ENCODE measurements around the gene LHX4. TPM values are rescaled to one million over a fixed set of nuclear protein-coding genes. Genes with fewer than 3 reads are reported as not detected.

Gene LHX4
- total RNA-seq, 1 donor from 2014 or later, result not detected

GRCh38 chr1:180228648-180229482 lies 1.2 kb upstream of the LHX4 start:
- DNase-seq, result no peak
- no peaks in the 10 kb centered on the region for H3K36me3 ChIP-seq
- TF ChIP-seq CTCF (IDR thresholded peaks at IDR 0.05; ENCODE audit: borderline replicate concordance), result no peak
- no peak overlapping the region for H3K27ac ChIP-seq (replicated peaks)
- no peaks in the 10 kb centered on the region for H3K9me3 ChIP-seq (replicated peaks)
- peak overlapping the region; percentile 75 for H3K4me3 ChIP-seq
- intact Hi-C loops (cut with micrococcal nuclease), result no loop called here
- H3K27me3 ChIP-seq (ENCODE audit: low read depth), result peaks cover 100% of the 10 kb centered on the region
- peaks cover 45% of the 10 kb centered on the region for H3K4me1 ChIP-seq

DNA sequence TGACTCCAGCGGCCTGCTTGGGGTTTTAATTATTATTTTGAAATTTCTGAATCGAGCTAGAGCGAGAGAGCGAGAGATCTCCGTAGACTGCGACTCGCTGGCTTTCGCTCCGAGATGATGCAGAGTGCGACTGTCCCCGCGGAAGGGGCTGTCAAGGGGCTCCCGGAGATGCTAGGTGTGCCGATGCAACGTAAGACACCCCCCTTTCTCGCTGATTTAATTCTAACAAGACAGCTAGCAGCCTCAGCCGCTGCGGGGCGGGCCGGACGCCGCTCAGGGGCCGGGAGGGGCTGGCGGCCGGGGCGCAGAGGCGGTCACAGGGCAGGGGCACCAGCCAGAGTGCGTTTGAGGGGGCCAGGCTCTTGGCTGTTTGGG lies 339 bp downstream of the LHX4 start:
- H3K4me3 ChIP-seq, result peak overlapping the region; percentile 75
- TF ChIP-seq CTCF (IDR thresholded peaks at IDR 0.05; ENCODE audit: borderline replicate concordance), result no peak
- no peak for DNase-seq
- H3K36me3 ChIP-seq, result no peaks in the 10 kb centered on the region
- H3K27ac ChIP-seq (replicated peaks), result no peak overlapping the region
- intact Hi-C loops (cut with micrococcal nuclease), result no loop called here
- no peaks in the 10 kb centered on the region for H3K9me3 ChIP-seq (replicated peaks)
- peaks cover 100% of the 10 kb centered on the region for H3K27me3 ChIP-seq (ENCODE audit: low read depth)
- H3K4me1 ChIP-seq, result peaks cover 60% of the 10 kb centered on the region

- intact Hi-C loops (cut with micrococcal nuclease), result no loop called here
- DNase-seq, result no peak
- no peak for TF ChIP-seq CTCF (IDR thresholded peaks at IDR 0.05; ENCODE audit: borderline replicate concordance)
- no peak overlapping the region for H3K27ac ChIP-seq (replicated peaks)
- peak overlapping the region; percentile 75 for H3K4me3 ChIP-seq
- no peaks in the 10 kb centered on the region for H3K9me3 ChIP-seq (replicated peaks)
- peaks cover 100% of the 10 kb centered on the region for H3K27me3 ChIP-seq (ENCODE audit: low read depth)
- no peaks in the 10 kb centered on the region for H3K36me3 ChIP-seq
- H3K4me1 ChIP-seq, result peaks cover 65% of the 10 kb centered on the region
These were observed 884 bp downstream of the LHX4 start for GRCh38 chr1:180230791-180231505.

- intact Hi-C loops (cut with micrococcal nuclease), result no loop called here
- no peak for TF ChIP-seq CTCF (IDR thresholded peaks at IDR 0.05; ENCODE audit: borderline replicate concordance)
- no peaks in the 10 kb centered on the region for H3K36me3 ChIP-seq
- DNase-seq, result no peak
- no peaks in the 10 kb centered on the region for H3K9me3 ChIP-seq (replicated peaks)
- peaks cover 100% of the 10 kb centered on the region for H3K27me3 ChIP-seq (ENCODE audit: low read depth)
- peak overlapping the region; percentile 75 for H3K4me3 ChIP-seq
- peaks cover 66% of the 10 kb centered on the region for H3K4me1 ChIP-seq
- no peak overlapping the region for H3K27ac ChIP-seq (replicated peaks)
These were observed 1.4 kb downstream of the LHX4 start for GRCh38 chr1:180231506-180231921.

- H3K27ac ChIP-seq (replicated peaks), result no peak overlapping the region
- no peak for DNase-seq
- H3K4me3 ChIP-seq, result peak overlapping the region; percentile 75
- H3K36me3 ChIP-seq, result no peaks in the 10 kb centered on the region
- intact Hi-C loops (cut with micrococcal nuclease), result no loop called here
- TF ChIP-seq CTCF (IDR thresholded peaks at IDR 0.05; ENCODE audit: borderline replicate concordance), result no peak
- peaks cover 100% of the 10 kb centered on the region for H3K27me3 ChIP-seq (ENCODE audit: low read depth)
- H3K4me1 ChIP-seq, result peaks cover 66% of the 10 kb centered on the region
- no peaks in the 10 kb centered on the region for H3K9me3 ChIP-seq (replicated peaks)
These were observed 1.9 kb downstream of the LHX4 start for GRCh38 chr1:180231936-180232335.
